Right lobe of liver (tissue), 4 donors: ENCODE results near the gene MCM3AP.

Experiments used
- POLR2A ChIP-seq: fragments of 450-650 bp; IDR thresholded peaks from one replicate; pipeline ENCODE4 v1.6.1; 2017; ENCODE audit warnings: antibody characterized with exemption, mild to moderate bottlenecking
- TF ChIP-seq, protein P1 (sequence below), 4 donors: fragments of 200-600 bp in 3 of 4; fragments of 450-650 bp in 1 of 4; IDR thresholded peaks; one replicate each; pipeline versions ENCODE4 v1.5.1 to v1.8.0; 2016 to 2022; ENCODE audit warnings: antibody characterized with exemption in 4 of 4, mild to moderate bottlenecking in 2 of 4
- donor health status: DM: no; HTN: no; CAD: no.
- donor health status: DM: no; HTN: no; CAD: no.
- donor health status: DM: no; HTN: yes; CAD: no.

DNA sequence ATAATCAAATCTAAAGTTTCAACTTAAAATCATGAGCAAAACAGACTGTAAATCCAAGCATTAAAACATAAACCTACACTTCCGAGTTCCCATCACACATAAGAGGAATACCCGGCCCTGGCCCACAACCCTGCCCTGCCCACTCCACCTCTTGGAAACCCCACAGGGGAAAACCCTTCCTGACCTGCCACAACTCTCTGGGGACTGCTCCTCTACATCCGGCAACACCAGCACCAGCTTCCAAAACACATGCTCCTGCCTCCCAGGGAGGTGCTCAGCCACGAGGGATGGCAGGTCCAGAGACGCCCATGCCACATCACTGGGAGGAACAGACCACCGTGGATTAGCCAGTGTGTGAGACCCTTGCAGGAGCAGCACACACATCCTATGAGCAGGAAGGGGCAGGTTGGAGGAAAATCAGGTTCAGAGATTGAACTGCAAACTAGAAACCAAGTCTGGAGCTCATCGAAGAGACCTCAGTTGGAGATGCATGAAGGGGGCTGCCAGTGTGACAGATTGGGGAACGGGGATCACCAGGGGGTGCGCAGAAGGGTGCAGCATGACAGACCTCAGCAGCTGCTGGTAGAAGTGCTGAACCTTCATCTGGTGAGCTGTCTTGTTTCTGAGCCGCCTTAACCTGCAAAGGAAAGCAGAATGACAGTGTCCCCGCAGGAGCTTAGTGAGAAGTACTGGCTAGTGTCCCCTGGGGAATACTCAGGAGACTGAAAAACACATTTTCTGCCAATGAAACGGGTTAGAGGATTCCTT, 31.0 kb downstream of the MCM3AP start:
- TF ChIP-seq, protein P1, sequence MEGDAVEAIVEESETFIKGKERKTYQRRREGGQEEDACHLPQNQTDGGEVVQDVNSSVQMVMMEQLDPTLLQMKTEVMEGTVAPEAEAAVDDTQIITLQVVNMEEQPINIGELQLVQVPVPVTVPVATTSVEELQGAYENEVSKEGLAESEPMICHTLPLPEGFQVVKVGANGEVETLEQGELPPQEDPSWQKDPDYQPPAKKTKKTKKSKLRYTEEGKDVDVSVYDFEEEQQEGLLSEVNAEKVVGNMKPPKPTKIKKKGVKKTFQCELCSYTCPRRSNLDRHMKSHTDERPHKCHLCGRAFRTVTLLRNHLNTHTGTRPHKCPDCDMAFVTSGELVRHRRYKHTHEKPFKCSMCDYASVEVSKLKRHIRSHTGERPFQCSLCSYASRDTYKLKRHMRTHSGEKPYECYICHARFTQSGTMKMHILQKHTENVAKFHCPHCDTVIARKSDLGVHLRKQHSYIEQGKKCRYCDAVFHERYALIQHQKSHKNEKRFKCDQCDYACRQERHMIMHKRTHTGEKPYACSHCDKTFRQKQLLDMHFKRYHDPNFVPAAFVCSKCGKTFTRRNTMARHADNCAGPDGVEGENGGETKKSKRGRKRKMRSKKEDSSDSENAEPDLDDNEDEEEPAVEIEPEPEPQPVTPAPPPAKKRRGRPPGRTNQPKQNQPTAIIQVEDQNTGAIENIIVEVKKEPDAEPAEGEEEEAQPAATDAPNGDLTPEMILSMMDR (IDR thresholded peaks at IDR 0.05) = no peak
- TF ChIP-seq POLR2A = no peak
